WI38 (cell line): ENCODE results near the gene EFCAB6.

Experiments
- H3K4me3 ChIP-seq: 2 replicates; pipeline ENCODE4 v1.5.1; 2011; ENCODE audit warnings: low read depth, mild to moderate bottlenecking, control low read depth, low read length
- TF ChIP-seq, protein P1 (sequence below): IDR thresholded peaks from 2 replicates; pipeline ENCODE4 v1.5.1; 2012; ENCODE audit warnings: low read depth, mild to moderate bottlenecking, control low read depth, low read length

The EFCAB6 gene

DNA sequence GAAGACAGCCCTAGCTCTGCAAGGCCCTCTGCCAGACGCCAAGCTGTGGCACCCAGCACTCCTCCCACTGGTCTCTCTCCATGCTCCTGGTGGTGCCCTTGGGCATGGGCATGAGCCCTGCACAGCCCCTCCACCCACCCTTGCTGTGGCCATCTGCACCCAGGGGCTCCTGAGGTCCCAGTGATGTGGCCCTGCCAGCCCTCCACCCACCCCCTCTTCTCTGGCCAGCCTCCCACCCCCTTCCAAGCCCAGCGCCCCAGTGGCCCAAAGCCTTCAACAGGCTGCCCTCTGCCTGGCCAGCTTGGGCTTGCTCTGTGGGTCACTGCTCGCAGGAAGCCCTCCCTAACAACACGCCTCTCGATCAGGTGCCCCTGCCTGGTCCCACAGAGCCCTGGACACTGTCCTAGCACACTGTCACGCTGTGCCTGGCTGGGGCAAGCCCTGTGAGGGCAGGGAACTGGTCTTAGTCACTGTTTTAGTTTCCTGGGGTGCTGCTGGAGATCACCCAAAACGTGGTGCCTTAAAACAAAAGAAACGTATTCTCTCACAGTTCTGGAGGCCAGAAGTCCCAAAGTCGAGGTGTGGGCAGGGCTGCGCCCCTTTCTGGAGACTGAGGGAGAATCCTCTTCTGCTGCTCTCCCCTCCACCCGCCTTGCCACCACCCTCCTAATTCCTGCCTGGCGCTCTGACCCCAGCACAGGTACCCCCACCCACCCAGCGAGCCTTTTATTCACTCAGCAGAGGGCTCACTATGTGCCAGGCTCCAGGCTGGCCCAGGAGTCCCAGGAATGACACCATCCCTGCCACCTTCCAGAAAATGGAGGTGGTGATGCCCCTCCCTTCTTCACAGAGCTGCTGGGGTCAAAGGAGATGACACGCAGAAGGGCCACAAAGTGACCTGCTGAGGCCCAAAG is 35.5 kb upstream of the EFCAB6 start:
- H3K4me3 ChIP-seq: no peak overlapping the region
- TF ChIP-seq, protein P1, sequence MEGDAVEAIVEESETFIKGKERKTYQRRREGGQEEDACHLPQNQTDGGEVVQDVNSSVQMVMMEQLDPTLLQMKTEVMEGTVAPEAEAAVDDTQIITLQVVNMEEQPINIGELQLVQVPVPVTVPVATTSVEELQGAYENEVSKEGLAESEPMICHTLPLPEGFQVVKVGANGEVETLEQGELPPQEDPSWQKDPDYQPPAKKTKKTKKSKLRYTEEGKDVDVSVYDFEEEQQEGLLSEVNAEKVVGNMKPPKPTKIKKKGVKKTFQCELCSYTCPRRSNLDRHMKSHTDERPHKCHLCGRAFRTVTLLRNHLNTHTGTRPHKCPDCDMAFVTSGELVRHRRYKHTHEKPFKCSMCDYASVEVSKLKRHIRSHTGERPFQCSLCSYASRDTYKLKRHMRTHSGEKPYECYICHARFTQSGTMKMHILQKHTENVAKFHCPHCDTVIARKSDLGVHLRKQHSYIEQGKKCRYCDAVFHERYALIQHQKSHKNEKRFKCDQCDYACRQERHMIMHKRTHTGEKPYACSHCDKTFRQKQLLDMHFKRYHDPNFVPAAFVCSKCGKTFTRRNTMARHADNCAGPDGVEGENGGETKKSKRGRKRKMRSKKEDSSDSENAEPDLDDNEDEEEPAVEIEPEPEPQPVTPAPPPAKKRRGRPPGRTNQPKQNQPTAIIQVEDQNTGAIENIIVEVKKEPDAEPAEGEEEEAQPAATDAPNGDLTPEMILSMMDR: no peak

DNA sequence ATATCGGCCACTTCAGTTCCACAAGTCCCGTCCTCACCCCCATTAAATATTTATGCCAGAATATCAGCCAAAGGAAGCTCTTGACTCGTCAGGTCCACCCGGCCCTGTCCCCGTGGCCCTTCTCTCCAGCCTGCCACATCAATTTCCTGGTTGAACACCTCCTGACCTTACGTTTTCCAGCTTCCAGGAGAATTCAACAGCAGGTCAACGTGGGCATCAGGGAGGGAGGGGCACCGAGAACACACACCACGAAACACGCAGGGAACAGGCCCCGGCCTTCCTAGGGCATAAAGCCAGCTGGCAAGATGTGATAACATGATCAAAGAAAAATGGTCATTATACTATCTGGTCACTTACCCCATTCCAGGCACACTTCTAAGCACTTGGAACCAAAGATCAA is 34.9 kb upstream of the EFCAB6 start:
- TF ChIP-seq, protein P1: no peak
- H3K4me3 ChIP-seq: no peak overlapping the region

DNA sequence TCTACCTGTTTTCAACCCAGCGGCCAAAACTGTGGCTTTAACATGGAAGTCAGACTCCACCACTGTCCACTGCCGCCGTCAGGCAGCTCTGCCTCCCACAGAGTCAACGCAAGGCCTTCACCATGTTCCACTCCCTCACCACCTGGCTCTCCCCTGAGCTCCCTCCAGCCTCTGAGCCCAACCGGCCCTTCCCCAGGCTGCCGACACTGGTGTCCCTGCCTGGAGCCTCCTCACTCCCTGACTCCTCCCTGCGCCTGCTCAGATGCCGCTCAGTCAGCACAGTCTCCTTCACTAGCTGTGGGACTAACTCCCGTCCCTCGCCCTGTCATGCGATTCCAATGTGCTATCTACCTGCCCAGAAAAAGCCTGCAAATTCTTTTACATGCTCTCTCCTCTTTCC is 33.9 kb upstream of the EFCAB6 start:
- TF ChIP-seq, protein P1: no peak

DNA sequence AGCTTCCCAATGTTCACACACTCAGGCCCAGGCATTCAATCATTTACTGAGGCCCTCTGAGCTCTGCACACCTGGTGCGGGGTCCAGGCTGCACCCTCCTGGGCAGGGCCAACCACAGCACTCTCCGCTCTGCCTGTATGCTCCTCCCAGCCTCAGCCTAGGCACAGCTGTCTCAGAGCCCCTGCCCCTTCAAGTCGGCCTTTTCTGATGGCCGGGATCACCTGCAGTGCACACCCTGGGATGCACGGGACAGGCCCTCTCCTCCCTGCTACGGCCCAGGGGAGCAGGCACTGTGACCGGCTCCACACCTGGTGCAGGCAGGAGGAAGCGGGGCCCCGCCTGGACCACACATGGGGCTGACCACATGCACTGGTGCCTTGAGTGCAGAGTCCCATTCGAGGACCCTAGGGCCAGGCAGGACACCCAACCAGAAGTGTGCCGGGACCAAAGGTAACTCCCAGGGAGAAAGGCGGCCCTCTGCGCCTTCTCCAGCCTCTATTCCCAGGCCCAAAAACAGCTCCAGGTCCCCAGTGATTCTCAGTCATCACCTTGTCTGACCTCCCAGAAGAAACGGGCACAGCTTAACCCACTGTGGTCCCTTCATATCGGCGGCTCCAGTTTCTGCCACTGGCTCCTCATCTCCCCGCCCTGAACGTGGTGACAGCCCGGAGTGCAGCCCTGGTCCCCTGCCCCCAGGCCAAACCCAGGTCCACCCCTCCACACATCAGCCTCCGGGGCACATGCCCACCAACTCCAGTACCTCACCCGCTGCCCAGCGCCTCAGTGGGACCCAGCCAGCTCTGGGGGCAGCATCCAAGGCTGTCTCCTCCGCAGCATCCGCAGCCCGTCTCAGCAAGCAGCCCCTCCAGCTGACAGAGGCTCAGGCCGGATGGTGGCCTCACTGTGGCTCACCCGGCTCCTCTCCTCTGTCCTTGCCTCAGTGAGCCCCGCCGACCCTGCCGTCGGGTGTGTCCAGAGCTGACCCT is 32.7 kb upstream of the EFCAB6 start:
- no peak overlapping the region for H3K4me3 ChIP-seq
- TF ChIP-seq, protein P1: no peak

More for the DNA sequence above, 33.9 kb upstream of the EFCAB6 start:
- H3K4me3 ChIP-seq: no peak overlapping the region

DNA sequence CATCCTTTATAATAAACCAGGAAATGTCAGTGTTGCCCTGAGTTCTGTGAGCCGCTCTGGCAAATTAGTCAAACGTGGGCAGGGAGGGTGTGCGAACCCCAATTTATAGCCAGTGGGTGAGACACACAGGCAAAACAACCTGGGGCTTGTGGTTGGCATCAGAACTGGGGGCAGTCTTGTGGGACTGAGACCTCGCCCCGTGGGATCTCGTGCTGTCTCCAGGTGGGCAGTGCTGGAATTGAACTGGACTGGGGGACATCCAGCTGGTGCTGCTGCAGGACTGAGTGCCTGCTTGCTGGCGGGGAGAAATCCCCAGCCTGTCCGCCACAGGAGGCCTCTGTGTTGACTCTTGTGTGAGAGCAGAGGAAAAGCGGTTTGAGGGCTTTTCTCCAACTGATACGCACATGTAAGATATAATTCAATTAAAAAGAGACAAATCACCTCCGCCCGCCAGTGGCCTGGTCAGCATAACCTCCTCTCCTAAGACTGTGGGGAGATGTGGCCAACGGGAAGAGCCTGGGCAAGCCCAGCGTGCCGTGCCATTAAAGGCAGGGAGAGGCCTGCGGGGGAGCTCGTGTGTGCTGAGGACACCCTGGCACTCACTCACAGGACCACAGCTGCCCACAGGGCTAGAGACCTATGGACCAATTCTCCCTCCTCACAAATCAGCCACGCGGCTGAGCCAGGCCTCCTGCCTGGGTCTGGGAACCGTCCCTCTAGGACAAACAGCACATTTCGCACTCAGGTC is 31.9 kb upstream of the EFCAB6 start:
- TF ChIP-seq, protein P1: no peak
- no peak overlapping the region for H3K4me3 ChIP-seq

DNA sequence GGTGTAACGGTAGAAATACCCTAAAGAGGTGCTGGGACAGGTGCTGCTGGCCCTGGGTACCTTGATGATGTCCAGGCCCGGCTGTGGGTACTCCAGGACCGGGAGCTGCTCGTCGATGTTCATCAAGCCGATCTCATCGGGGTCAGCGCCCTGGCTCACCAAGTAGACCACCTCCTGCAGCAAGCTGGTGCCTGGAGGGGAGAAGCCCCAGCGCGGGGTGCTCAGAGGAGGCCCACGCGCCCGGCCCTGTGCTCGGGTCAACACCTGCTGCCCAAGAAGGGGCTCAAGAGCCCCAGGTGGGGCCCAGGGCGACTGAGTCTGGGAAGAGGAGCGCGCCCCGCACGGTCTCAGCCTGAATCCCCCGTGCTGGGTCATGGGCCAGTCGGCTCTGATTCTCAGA is 29.6 kb upstream of the EFCAB6 start:
- H3K4me3 ChIP-seq: no peak overlapping the region
- TF ChIP-seq, protein P1: no peak
